Measurements from ENCODE around the gene FBP2. TPM values are rescaled to one million over a fixed set of nuclear protein-coding genes. Genes with fewer than 3 reads are reported as not detected.
A peak's percentile ranks its signal among the peaks of the same experiment; 100 is the strongest.

FBP2 gene
- total RNA-seq, 1 donor: not detected

DNA sequence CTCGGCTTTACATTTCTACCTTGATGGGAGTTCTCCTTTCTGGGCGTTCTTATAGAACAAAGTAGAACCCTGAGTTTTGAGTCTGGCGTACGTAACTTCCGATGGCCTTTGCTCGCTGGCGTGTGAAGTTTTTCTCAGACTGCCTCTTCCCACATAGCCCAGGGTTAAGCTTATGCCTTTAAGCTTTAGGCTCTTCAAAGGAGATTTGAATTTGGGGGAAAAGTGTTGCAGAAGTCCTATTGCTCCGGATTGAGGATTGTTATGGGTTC lies 13.7 kb upstream of the FBP2 start:
- Histone ChIP-seq H3K9me3 (ENCODE audit: low read depth, low read length) (no peaks in the 10 kb centered on the region), H3K4me2 (ENCODE audit: insufficient read depth, low read length) (no peak overlapping the region), H2AFZ (ENCODE audit: low read length) (no peak overlapping the region), H3K4me3 (ENCODE audit: insufficient read depth, low read length) (no peak overlapping the region), H3K27me3 (ENCODE audit: insufficient read depth, low read length) (peaks cover 51% of the 10 kb centered on the region), H3K36me3 (ENCODE audit: insufficient read depth, low read length) (no peaks in the 10 kb centered on the region), H3K79me2 (ENCODE audit: insufficient read depth, low read length) (no peaks in the 10 kb centered on the region), H3K27ac (ENCODE audit: low read depth, low read length) (no peak overlapping the region), H4K20me1 (ENCODE audit: insufficient read depth, low read length) (no peaks in the 10 kb centered on the region), H3K4me1 (ENCODE audit: insufficient read depth, low read length) (no peaks in the 10 kb centered on the region)
- no peak for DNase-seq (ENCODE audit: insufficient read length, low spot score, missing footprints)
- TF ChIP-seq, protein P1, sequence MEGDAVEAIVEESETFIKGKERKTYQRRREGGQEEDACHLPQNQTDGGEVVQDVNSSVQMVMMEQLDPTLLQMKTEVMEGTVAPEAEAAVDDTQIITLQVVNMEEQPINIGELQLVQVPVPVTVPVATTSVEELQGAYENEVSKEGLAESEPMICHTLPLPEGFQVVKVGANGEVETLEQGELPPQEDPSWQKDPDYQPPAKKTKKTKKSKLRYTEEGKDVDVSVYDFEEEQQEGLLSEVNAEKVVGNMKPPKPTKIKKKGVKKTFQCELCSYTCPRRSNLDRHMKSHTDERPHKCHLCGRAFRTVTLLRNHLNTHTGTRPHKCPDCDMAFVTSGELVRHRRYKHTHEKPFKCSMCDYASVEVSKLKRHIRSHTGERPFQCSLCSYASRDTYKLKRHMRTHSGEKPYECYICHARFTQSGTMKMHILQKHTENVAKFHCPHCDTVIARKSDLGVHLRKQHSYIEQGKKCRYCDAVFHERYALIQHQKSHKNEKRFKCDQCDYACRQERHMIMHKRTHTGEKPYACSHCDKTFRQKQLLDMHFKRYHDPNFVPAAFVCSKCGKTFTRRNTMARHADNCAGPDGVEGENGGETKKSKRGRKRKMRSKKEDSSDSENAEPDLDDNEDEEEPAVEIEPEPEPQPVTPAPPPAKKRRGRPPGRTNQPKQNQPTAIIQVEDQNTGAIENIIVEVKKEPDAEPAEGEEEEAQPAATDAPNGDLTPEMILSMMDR (IDR thresholded peaks at IDR 0.05; ENCODE audit: extremely low read depth, low read depth, low read length): no peak

DNA sequence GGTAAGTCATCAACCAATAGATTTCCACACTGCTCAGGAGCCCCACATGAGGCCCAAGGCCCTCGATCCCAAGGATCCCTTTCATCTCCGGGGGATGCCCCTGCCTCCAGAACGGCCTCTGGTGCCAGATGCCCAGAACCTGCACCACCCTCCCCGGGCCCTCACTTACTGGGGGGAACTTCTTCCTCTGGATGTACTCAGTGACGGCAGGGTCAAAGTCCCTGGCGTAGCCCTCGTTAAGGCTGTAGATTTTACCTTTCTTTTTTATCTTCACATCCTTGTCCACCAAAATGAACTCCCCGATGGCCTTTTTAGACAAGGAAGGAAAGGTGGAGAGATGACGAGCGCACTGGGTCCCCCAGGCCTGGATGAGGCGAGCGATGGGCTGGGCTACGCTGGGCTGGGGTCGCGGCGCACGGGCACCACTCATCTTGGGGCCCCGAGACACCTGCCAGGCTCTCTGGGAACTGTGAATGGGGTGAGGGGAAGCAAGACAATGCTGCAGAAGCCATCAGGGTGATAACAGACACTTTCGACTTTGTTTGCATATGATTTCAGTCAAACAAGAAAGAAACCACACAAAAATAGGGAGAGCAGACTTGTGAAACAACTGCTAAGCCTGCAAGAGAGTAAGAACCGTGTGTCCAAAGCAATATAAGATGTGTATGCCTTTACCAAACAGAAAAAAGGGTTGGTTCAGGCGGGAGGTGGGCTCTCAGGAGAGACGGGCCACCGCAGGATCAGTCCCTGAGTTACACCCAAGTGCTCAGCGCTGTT lies 13.2 kb upstream of the FBP2 start:
- H3K27me3 ChIP-seq (ENCODE audit: insufficient read depth, low read length): peaks cover 51% of the 10 kb centered on the region
- no peaks in the 10 kb centered on the region for H3K4me1 ChIP-seq (ENCODE audit: insufficient read depth, low read length)
- no peak for DNase-seq (ENCODE audit: insufficient read length, low spot score, missing footprints)
- no peaks in the 10 kb centered on the region for H3K36me3 ChIP-seq (ENCODE audit: insufficient read depth, low read length)
- no peaks in the 10 kb centered on the region for H4K20me1 ChIP-seq (ENCODE audit: insufficient read depth, low read length)
- no peaks in the 10 kb centered on the region for H3K79me2 ChIP-seq (ENCODE audit: insufficient read depth, low read length)
- TF ChIP-seq, protein P1 (IDR thresholded peaks at IDR 0.05; ENCODE audit: extremely low read depth, low read depth, low read length): no peak
- H3K27ac ChIP-seq (ENCODE audit: low read depth, low read length): no peak overlapping the region
- H3K4me2 ChIP-seq (ENCODE audit: insufficient read depth, low read length): no peak overlapping the region
- no peak overlapping the region for H3K4me3 ChIP-seq (ENCODE audit: insufficient read depth, low read length)
- no peaks in the 10 kb centered on the region for H3K9me3 ChIP-seq (ENCODE audit: low read depth, low read length)
- no peak overlapping the region for H2AFZ ChIP-seq (ENCODE audit: low read length)

DNA sequence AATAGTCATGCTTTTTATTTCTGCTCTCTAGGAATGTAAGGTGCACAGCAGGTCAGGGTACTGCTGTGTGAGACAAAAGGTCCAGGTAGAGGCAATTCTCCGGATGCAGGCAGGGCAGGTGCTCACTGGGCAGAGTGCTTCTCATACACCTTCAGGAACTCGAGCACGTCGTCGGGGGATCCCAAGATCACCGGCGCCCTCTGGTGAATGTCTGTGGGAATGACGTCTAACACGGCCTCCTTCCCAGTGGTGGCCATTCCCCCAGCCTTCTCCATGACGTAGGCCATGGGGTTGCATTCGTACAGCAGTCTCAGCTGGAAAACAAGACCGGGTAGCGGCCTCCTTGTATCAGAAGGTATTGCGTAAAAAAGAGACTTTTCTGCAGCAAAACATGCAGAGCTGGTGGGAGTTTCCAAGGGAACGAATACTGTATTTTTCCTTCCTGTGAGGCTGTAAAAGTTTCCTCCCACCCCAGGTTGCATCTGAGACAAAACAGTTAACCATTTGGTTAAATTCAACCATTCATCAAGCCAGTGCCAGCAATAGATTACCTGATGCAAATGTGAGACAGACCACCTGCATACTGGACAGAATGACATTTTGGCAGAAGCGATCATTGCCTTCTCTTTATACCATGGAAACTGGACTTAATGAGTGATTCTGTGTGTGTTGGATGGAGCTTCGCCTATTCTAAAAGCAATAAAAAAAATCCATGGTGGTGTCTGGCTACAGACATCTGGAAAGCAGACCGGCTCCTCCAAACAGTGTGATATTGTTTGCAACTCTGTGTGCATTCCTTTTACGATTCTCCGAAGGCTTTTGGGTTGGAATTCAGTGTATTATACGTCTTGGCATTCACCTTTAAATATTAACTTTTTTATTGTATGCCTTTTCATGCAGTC lies 9.9 kb upstream of the FBP2 start:
- no peaks in the 10 kb centered on the region for H4K20me1 ChIP-seq (ENCODE audit: insufficient read depth, low read length)
- H3K79me2 ChIP-seq (ENCODE audit: insufficient read depth, low read length): no peaks in the 10 kb centered on the region
- H3K27ac ChIP-seq (ENCODE audit: low read depth, low read length): no peak overlapping the region
- peaks cover 44% of the 10 kb centered on the region for H3K27me3 ChIP-seq (ENCODE audit: insufficient read depth, low read length)
- no peak overlapping the region for H3K4me3 ChIP-seq (ENCODE audit: insufficient read depth, low read length)
- no peaks in the 10 kb centered on the region for H3K36me3 ChIP-seq (ENCODE audit: insufficient read depth, low read length)
- DNase-seq (ENCODE audit: insufficient read length, low spot score, missing footprints): peak; percentile 97
- TF ChIP-seq, protein P1 (IDR thresholded peaks at IDR 0.05; ENCODE audit: extremely low read depth, low read depth, low read length): peak; percentile 69
- H2AFZ ChIP-seq (ENCODE audit: low read length): no peak overlapping the region
- H3K4me2 ChIP-seq (ENCODE audit: insufficient read depth, low read length): peak overlapping the region; percentile 42
- no peaks in the 10 kb centered on the region for H3K9me3 ChIP-seq (ENCODE audit: low read depth, low read length)
- no peaks in the 10 kb centered on the region for H3K4me1 ChIP-seq (ENCODE audit: insufficient read depth, low read length)

DNA sequence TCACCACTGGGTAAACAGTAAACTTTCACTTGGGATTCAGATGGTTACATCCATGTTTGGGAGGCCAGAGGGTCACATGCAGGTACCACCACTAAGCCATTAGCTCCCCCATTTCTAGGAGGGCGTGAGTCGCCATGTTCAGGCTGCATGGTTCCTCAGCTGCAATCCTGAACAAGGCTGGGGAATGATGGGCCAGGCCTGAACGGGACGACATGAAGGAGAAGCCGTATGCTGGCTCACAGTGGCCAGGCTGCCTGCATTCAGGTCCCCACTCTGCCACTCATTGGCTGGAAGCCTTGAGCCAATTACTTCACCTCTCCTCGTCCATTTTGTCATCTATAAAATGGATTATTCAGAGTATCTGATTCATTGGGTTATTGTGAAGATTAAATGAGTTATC lies 9.0 kb upstream of the FBP2 start:
- H3K4me3 ChIP-seq (ENCODE audit: insufficient read depth, low read length): no peak overlapping the region
- no peaks in the 10 kb centered on the region for H3K79me2 ChIP-seq (ENCODE audit: insufficient read depth, low read length)
- H4K20me1 ChIP-seq (ENCODE audit: insufficient read depth, low read length): no peaks in the 10 kb centered on the region
- H3K36me3 ChIP-seq (ENCODE audit: insufficient read depth, low read length): no peaks in the 10 kb centered on the region
- TF ChIP-seq, protein P1 (IDR thresholded peaks at IDR 0.05; ENCODE audit: extremely low read depth, low read depth, low read length): no peak
- H3K4me1 ChIP-seq (ENCODE audit: insufficient read depth, low read length): no peaks in the 10 kb centered on the region
- H3K27ac ChIP-seq (ENCODE audit: low read depth, low read length): no peak overlapping the region
- peaks cover 36% of the 10 kb centered on the region for H3K27me3 ChIP-seq (ENCODE audit: insufficient read depth, low read length)
- no peak for DNase-seq (ENCODE audit: insufficient read length, low spot score, missing footprints)
- H3K4me2 ChIP-seq (ENCODE audit: insufficient read depth, low read length): no peak overlapping the region
- H3K9me3 ChIP-seq (ENCODE audit: low read depth, low read length): no peaks in the 10 kb centered on the region
- H2AFZ ChIP-seq (ENCODE audit: low read length): no peak overlapping the region

Measured in osteoblast (primary cell).